NCI-H345 (cell line): ENCODE results near the gene MRPS18A.
A peak's percentile ranks its signal among the peaks of the same experiment; 100 is the strongest.
"Not testable (repeated sequence)": the region's sequence is repeated elsewhere in the genome, so short reads cannot be mapped to it uniquely, and the experiment has no call there.

Source experiments
- DNase-seq: peaks from one replicate; lab custom pipeline; 2025; lab: John Stamatoyannopoulos, UW

MRPS18A gene

DNA sequence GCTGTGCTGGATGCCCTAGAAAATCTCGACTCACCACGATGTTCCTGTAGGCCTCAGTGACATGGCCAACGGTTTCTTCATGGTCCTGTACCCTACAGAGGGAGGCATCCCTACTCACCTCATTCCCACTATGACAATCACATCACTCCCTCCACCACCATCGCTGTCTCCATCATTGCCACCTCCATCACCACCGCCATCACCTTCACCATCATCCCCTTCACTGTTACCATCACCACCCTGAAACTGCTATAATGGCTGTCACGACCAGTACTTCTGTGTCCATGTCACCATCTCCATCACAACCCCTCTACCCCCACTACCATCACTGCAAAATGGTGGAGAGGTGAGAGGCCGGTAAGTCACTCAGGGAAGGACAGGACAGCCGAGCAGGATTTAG lies 29.8 kb upstream of the MRPS18A start:
- DNase-seq, result no peak

- DNase-seq, result no peak
Measured at GRCh38 chr6:43716099-43716498, 28.5 kb upstream of the MRPS18A start.

DNA sequence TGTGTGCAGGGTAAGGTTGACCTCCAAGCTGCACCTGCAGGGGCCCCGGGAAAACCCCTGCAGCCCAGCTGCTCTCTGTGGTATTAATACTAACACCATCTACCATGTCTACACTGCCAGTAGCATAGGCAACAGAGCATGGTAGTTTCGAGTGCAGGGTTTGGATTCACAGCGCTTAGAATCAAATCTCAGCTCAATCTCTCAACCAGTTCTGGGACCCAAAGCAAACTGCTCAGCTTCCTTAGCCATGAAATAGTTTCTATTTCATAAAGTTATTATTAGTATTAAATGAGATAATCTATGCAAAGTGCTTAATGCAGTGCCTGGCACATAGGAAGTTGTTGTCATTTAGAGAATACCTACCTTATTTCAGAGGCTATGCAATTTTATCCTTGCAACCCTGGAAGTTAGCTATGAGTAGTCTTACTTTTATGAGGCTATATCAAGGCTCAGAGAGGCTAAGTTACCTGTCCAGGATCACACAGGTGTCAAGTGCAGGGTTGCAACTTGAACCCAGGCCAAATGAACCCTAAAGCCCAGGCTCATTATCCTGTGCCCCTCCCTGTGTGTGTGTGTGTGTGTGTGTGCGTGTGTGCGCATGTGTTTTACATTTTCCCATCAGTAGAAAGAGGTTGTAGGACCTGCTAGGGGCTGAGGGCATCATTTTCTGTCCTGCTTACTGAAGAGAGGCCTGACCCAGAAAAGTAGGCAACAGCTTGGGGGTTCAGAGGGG lies 27.6 kb upstream of the MRPS18A start:
- no peak for DNase-seq

DNA sequence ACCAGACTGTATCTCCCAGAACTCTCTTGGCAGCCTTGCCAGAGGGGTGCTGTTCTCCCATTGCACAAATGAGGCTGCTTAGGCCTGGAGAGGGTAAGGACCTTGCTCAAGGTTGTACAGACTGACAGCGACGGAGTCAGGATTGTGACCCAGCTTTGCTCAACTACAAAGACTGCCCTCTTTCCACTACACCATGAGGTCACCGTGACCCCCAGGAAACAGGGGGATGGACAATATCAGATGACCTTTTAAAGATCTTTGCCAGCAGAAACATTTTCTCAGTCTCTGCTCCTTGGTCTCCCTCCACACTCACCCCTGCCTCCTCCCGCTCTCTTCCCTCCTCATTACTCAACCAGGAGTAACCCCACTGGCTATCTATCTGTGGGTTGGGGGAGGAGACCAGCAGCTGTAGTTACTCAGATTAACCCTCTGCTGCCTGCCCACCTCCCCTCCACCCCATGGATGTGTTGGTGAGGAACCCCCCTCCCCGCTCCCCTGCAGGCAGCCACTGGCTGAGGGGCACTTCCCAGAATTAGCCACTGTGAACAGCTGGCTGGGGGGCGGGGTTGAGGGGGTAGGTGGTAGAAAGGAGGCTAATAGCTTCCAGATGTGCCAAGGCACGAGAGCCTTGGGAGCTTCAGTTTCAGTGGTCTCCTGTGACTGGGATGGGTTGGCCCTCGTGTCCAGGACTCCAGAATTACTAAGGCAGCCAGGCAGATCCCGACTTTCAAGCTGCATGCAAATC lies 26.9 kb upstream of the MRPS18A start:
- no peak for DNase-seq

GRCh38 chr6:43713643-43714310 lies 26.2 kb upstream of the MRPS18A start:
- DNase-seq, result no peak

GRCh38 chr6:43712579-43712978 lies 25.0 kb upstream of the MRPS18A start:
- DNase-seq, result no peak

DNA sequence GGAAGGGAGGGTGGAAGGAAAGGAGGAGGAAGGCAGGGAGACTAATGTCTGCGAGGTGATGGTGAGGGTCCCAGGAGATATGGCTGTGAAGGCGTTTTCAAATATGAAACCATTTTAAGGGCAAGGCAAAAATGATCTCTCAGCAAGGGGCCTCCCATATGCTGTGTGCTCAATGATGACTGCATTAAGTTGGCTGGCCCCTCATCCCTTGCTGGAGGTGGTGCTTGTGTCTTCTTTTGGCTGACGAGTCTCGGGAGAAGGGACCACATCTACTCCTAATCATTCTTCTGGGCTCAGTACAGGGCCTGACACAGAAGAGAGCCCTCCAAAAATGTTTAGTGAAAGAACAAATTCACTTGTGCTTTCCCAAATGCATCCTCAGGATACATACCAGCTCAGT lies 23.0 kb upstream of the MRPS18A start:
- DNase-seq, result no peak

GRCh38 chr6:43709654-43710303 lies 22.2 kb upstream of the MRPS18A start:
- no peak for DNase-seq

DNA sequence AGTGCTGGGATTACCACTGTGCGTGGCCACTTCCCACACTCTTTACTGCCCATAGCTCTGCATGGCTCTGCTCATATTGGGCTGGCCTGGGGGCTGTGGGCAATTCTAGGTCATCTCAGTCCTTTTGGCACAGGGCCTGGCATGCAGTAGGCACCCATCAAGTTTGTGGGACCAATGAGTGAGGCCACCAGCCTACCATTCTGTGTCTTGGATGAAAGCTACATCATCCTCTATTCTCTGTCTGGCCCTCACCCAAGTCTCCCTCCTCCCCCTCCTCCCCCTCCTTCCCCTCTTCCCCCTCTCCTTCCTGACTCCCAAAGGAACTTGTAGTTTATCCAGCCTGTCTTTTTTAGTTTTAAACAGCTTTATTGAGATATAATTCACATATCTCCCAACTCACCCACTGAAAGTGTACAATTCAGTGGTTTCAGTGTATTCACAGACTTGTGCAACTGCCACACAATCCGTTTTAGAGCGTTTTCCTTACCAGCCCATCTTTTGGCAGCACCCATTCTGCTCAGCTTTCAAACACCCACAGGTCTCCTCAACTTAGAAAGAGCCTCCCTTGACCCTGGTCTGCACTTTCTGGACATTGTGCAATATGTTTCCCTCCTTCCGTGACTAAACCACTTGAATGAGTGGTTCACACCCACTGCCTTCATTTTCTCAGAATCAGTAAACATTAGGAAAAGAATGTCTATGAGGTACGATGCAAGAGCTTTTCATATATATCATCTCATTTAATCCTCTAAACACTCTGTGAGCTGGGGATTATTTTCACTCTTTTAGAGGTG lies 21.5 kb upstream of the MRPS18A start:
- no peak for DNase-seq

GRCh38 chr6:43707767-43708166 lies 20.2 kb upstream of the MRPS18A start:
- DNase-seq, result peak; percentile 27

DNA sequence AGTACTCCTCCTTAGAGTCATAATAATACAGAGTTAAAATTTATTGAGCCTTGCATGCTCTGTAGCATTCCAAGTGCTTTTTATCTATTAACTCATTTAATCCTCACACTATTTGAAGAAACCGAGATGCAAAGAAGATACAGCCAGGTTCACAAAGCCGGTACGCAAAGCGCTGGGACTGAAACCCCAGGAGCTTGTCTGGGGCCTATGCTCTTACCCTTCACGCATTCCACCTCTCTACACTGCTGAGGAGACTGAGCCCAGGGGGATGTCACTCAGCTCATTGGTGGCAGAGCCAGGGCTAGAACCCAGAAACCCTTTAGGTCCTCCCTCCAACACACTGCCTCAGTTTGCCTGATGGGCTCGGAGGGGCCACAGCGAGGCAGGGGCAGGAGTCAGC lies 19.7 kb upstream of the MRPS18A start:
- DNase-seq, result no peak

- no peak for DNase-seq
Measured at GRCh38 chr6:43706788-43707187, 19.2 kb upstream of the MRPS18A start.

DNA sequence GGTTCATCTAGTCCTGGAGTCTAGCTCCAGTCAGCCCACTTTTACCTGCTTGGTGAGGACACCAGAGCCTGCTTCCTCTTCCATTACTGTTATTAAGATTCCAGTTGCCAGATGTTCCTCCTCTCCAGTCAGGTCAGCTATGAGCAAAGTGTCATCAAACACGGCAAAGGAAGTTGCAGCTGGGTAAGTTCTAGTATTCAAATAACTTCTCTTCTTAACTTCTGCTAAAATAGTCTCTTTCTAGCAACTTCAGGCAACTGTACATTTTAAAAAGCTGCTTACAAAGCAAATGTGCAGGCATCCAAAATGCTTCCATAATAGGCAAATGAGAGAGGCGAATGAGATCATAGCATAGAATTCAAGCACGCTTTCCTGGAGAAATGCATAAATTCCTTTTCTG lies 18.4 kb upstream of the MRPS18A start:
- DNase-seq, result no peak

DNA sequence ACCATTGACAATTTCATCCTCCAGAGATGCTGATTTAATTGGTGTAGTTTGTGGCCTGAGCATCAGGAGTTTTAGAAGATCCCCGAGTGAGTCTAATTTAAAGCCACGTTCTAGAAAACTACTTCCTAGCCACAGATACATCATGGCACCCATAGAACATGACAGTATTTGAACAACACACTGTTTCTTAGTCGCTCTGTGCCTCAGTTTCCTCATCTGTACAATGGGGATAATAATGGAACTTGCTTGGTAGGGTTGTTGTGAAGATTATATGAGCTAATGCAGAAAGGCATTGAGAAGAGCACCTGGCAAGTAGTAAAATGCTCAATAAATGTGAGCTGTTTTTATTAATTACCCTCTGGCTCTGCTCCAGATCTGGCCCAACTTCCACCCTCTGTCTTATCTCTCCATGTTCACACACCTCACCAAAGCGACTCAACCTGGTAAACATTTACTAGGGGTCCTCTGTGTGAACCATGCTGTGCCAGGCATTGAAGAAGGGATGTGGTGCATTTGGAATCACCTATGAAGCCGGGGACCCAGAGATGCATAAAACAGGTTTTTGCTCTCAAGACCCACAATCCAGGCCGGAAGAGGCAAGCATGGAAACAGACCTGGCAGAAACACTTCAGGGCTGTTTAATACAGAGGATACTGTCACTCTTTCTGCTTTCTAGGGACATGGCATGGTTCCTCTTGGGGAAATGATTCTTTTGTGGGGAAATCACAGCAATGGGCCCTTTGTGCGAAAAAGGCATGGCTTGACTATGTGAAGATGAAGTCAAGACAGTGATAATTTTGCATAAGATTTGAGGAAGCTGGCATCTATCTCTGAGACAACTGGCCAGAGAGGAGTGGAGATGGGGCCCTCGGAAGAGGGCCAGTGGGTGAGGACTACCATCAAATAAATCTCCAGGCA lies 16.2 kb upstream of the MRPS18A start:
- no peak for DNase-seq

DNA sequence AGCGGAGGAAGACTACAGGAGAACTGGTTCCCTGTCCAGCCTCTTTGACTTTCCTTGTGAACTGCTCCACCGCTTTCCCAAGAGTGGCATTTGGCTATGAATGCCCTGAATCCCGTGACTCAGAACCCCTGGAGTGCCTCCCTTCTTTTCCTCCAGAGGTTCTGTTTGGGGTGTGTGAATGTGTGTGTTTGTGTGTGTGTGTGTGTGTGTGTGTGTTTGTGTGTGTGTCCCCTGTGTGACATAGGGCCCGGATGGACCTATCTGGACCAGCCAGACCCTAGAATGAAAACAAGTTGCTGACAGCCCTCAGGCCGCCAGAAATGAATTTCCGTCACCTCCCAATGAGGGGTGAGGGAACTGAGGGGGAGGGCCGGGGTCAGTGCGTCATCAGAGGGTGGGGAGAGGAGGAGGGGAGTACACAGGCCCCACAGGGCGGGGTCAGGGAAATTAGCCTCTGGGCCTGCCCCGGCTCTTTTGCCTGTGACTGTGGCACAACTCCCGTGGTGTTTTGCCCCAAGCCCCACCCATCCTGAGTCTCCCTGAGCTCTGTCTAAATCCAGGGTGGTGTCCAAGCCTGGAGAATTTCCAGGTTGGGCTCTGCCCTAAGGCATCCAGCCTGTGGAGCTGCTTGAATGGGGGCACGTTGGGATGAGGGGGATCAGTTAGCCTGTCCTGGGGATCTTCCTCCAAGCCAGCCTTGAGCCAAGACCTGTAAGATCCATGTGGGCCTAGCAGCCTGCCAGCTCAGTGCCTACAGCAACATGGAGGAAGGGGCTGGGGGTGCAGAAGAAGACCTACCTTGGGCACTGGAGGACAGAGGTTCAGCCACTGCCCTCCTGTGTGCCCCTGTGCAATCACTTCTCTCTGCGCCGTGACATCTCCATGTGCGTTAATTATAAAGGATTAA lies 15.2 kb upstream of the MRPS18A start:
- DNase-seq, result peak; percentile 92

DNA sequence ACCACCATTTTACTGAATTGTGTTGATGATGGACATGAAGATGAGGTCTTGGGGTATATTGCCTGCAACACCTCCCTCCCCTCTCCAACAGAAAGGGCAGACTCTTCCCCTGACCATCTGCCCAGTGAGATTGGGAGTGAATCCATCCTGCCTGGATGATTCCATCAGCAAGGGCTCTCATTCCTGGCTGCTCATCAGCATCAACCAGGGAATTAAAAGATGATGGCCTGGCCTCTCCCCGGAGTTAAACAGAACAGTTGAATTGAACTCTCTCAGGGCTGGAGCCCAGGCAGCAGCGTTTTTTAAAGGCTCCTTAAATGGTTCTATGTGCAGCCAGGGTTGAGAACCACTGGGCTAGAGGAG lies 14.6 kb upstream of the MRPS18A start:
- DNase-seq, result no peak

DNA sequence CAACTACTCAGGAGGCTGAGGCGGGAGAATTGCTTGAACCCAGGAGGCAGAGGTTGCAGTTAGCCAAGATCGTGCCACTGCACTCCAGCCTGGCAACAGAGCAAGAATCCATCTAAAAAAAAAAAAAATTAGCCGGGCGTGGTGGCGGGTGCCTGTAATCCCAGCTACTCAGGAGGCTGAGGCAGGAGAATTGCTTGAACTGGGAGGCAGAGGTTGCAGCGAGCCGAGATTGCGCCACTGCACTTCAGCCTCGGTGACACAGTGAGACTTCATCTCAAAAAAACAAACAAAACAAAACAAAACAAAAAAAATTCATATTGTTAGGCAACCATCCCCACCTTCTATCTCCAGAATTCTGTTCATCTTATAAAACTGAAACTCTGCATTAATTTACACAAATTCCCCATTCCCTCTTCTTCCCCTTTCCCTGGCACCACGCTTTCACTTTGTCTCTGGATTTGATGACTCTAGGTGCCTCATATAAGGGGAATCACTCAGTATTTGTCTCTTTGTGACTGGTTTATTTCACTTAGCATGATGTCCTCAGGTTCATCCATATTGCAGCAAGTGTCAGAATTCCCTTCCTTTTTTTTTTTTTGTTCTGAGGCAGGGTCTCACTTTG lies 13.5 kb upstream of the MRPS18A start:
- not testable (repeated sequence) for DNase-seq

- peak; percentile 17 for DNase-seq
Measured at GRCh38 chr6:43699564-43700186, 12.1 kb upstream of the MRPS18A start.
